GM12872 (cell line): ENCODE results near the gene FHL1.

Experiments used
- TF ChIP-seq, protein P1 (sequence below): IDR thresholded peaks from 3 replicates; pipeline ENCODE4 v1.5.1; 2011; ENCODE audit warnings: low read depth, mild to moderate bottlenecking, low read length, moderate library complexity; ENCODE audit not compliant: insufficient read depth

Gene FHL1

DNA sequence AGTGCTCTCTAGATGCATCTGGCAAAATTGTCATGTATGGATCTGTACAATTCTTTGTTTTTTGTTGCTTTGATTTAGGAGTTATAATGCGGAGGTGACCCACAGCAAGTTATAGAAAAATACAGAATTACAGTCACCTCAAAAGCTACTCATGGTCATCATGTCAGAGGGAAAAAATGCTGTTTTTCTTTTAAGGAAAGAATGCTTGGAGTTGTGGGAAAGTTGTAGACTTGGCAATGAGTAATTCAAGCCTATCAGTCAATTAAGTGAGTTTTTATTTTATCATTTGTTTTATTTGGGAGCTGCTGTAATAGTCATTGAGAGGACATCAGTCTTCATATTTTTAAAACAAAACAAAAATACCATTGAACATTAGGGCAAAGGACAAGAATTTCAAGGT lies 16.4 kb downstream of the FHL1 start:
- TF ChIP-seq, protein P1, sequence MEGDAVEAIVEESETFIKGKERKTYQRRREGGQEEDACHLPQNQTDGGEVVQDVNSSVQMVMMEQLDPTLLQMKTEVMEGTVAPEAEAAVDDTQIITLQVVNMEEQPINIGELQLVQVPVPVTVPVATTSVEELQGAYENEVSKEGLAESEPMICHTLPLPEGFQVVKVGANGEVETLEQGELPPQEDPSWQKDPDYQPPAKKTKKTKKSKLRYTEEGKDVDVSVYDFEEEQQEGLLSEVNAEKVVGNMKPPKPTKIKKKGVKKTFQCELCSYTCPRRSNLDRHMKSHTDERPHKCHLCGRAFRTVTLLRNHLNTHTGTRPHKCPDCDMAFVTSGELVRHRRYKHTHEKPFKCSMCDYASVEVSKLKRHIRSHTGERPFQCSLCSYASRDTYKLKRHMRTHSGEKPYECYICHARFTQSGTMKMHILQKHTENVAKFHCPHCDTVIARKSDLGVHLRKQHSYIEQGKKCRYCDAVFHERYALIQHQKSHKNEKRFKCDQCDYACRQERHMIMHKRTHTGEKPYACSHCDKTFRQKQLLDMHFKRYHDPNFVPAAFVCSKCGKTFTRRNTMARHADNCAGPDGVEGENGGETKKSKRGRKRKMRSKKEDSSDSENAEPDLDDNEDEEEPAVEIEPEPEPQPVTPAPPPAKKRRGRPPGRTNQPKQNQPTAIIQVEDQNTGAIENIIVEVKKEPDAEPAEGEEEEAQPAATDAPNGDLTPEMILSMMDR = no peak

DNA sequence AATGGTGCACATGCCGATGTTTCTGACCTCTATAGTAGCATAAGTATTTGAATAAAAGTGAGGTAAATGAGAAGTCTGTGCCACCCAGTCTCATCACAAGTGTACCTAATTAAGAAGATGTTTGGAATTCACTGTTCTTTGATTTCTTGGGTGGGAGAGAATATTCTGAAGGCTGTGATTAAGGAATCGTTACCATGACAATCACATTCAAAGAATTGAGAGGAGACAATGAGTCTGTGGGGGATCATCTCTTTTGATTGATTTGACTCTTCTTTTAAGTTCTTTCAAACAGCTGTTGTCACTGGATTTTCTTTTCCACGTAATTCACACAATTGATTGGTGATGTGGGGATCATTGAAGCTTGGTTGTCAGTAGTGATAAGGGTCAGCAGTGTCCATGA lies 18.1 kb downstream of the FHL1 start:
- TF ChIP-seq, protein P1 = no peak

DNA sequence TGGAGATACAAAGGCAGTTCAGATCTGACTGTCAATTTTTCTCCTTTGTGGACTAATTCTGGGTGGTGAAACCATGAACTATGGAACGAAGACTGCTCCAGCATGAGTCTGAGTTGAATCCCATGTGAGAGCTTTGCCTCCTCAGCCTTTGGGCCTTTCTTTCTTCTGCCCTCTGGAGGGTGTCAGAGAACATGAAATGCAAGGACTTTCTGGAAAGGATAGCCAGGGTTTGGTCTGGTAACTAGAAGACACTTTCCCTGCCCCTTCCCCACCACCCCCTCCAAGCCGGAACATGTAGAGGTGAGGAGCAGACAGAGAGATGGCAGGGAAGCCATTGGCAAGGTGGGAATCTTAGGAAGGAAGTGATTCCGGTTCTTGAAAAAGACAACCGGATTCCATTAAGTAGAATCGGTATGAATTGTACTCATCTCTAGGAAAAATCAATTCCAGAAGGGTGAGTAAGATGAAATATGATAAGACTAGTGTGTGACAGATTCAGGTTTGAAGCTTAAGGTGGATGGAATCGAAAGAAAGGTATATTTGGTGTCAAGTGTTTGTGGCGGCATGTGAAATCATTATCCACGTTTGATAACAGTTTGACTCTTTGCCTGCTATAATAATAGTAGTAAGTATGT lies 19.0 kb downstream of the FHL1 start:
- TF ChIP-seq, protein P1 = 0 out of 3 replicates have a peak, but pooled peaks have one; percentile 14

DNA sequence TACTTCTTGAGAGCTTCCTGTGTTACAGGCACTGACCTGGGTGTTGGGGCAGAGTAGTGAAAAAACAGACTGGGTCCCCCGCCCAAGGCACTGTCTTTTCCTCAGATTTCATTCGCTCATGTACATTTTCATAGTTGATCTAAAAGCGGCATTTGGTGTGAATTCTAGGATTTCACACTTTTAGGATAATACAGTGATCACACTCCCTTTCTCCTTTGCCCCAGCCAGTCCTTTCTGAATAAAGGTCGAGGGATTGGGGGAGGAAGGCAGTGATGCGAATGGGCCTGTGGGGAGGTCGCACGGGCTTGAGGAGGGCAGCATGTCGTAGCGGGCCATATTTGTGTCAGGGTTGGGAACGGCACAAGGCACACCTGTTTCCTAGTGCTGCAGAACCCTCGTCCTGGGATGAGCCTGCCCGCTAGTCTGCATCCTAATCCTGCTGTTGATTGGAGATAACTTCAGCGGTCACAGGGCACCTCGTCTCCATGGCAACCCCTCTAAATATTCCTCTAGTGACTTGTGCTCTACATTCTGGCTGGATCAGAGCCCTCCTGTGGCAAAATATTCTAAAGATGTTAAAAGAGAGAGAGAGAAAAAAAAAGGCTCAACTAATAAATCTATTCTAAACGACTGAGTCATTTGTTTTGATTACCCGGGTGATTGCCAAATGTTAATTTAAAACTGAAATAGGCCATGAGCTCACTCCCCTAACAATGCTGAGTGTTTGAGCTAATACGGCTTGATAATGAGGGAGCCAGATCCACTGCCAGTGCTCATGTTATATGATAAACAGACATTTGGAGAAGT lies 21.8 kb downstream of the FHL1 start:
- TF ChIP-seq, protein P1 = no peak

DNA sequence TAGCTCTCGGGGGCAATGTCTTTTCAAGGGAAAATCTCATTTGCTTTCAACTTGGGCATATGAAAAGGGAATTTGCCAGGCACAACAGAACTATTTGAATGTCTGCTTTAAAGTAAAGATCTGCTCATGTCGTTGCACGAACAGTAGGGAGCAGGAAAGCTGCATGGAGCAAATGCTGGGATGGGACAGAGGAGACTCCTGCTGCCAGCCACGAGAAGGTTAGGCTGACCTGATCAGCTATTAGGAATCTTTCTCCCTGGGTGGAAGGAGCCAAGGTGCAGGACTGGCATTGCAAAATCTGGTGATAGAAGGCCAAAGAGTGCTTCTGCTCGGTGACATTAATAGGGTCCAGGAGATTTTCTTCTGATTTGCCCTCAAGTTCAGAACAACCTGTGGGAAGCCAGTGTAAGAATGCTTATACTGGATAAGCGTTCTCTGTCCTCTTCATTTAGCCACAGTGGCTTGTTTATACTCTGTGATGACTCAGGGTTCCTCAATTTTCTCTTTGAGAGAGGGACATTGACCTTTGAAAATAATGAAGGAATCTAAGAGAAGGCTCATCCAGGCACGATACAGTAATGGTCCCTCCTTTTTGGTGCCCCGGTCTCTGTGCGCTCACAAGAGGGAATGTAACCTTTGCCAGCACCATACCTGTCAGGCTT lies 22.9 kb downstream of the FHL1 start:
- TF ChIP-seq, protein P1 = no peak

DNA sequence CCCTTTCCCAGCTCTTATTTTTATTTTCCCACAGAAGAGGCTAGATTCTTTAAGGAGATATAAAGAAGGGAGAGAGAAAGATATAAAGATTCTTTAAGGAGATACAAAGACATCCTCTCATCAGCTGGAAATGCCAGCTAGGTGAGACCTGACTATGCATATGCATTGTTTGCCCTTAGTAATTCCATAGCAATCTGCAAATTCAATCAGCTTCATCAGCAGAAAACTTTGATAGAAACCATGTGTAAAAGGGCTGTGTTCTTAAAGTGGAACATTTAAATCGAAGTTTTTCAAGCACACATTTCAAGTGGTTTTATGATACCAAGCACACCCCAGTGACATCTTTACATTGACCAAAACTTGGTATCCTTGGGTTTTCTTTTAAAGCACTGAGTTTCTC lies 24.1 kb downstream of the FHL1 start:
- TF ChIP-seq, protein P1 = no peak

DNA sequence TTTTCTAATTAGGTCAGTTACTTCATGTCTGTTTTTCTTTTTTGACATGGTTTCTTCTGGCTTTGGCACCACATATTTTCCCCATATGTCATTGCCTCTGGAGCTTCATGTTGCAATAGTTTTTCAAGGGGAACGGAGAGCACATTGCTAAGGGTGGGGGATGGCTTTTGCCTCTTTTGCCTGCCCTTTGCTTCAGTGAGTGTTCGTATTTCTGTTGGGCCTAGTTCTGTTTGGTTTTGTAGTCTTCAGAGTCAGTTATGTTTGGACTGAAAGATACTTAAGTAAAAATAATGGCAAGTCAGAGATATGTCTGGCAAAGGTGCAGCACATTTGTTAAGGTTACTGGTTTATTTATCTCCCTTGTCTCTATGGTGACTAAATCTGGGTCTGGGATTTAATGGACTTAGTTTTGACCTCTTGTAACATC lies 29.1 kb downstream of the FHL1 start:
- TF ChIP-seq, protein P1 = no peak
